Transverse colon (tissue), 4 donors: ENCODE measurements around the gene ZNF521. TPM values are rescaled to one million over a fixed set of nuclear protein-coding genes. Genes with fewer than 3 reads are reported as not detected.
"Not testable (repeated sequence)": the region's sequence is repeated elsewhere in the genome, so short reads cannot be mapped to it uniquely, and the experiment has no call there.

Experiments used
- DNase-seq: peaks from one replicate; pipeline ENCODE4 v3.0.0-alpha.2; 2019
- H3K27ac ChIP-seq, 4 donors: fragments of 200-600 bp; sonication (generic); 2 replicates each; pipeline ENCODE4 v1.5.1; 2016 to 2018; ENCODE audit warnings: inconsistent platforms in 4 of 4
- H3K27me3 ChIP-seq: fragments of 200-600 bp; sonication (generic); 2 replicates; pipeline ENCODE4 v1.5.1; 2017; ENCODE audit warnings: inconsistent platforms
- H3K36me3 ChIP-seq, 4 donors: fragments of 200-600 bp; sonication (generic); 2 replicates each; pipeline ENCODE4 v1.5.1; 2017 to 2019; ENCODE audit warnings: inconsistent platforms in 4 of 4
- H3K4me1 ChIP-seq, 4 donors: fragments of 200-600 bp; sonication (generic); 2 replicates each; pipeline ENCODE4 v1.5.1; 2017 to 2020; ENCODE audit warnings: inconsistent platforms in 4 of 4
- H3K4me3 ChIP-seq, 4 donors: fragments of 200-600 bp; sonication (generic); 1 replicate in 1 of 4; 2 replicates in 3 of 4; pipeline versions ENCODE4 v1.5.1 to v1.6.1; 2017 to 2019; ENCODE audit warnings: inconsistent platforms in 4 of 4
- H3K9me3 ChIP-seq, 2 donors: fragments of 200-600 bp; sonication (generic); 2 replicates each; pipeline ENCODE4 v1.5.1; 2017 to 2019; ENCODE audit warnings: inconsistent platforms in 2 of 2
- CTCF ChIP-seq, 5 experiments: fragments of 200-600 bp in 3 of 5; fragments of 450-650 bp in 2 of 5; sonication (generic) in 3 of 5; IDR thresholded peaks; 1 replicate in 2 of 5; 2 replicates in 3 of 5; pipeline ENCODE4 v1.5.1; 2016 to 2017; ENCODE audit warnings: antibody characterized with exemption in 5 of 5, inconsistent platforms in 3 of 5, mild to moderate bottlenecking in 2 of 5, moderate library complexity in 1 of 5
- EP300 ChIP-seq: sonication (generic); formaldehyde crosslinking; IDR thresholded peaks from one replicate; pipeline ENCODE4 v1.6.1; 2017; ENCODE audit warnings: antibody characterized with exemption, low read depth
- POLR2A ChIP-seq: fragments of 450-650 bp; IDR thresholded peaks from one replicate; pipeline ENCODE4 v1.6.1; 2016; ENCODE audit warnings: antibody characterized with exemption, mild to moderate bottlenecking, moderate library complexity
- POLR2AphosphoS5 ChIP-seq, 3 donors: sonication (generic); formaldehyde crosslinking; IDR thresholded peaks; one replicate each; pipeline ENCODE4 v1.6.1; 2016; ENCODE audit warnings: antibody characterized with exemption in 3 of 3
- WGBS, 2 donors: methylation state at CpG; one replicate each; pipeline ENCODE4 v1.1.5; 2018; ENCODE audit warnings: low coverage in 1 of 2; 5-methylcytosine and 5-hydroxymethylcytosine counted together
- in situ Hi-C, 4 donors: fragments of 200-750 bp; cut with MboI; loops; one replicate each; pipeline versions ENCODE4 v1.15.0 to v1.15.1; 2017; ENCODE audit warnings: low sequenced_read_pairs in 3 of 4, low pct_ligation_motif_present in 1 of 4, low pct_unique_long_range_greater_than_20kb in 1 of 4
- intact Hi-C: fragments of 100-400 bp; cut with DNase I; formaldehyde crosslinking; loops from one replicate; pipeline ENCODE4 v1.15.1; 2023; ENCODE audit warnings: low total_unique reads
- total RNA-seq, 4 donors: library from RNA; depleted of rRNA; stranded (reverse); fragments of >200 nt; gene quantifications; one replicate each; pipeline ENCODE4 v1.1.0, GENCODE V29; 2016

ZNF521 gene
- total RNA-seq, 4 donors from 2014 or later: 6.4 to 29.5 (median 9.0) TPM

GRCh38 chr18:25042641-25043051 is 309.3 kb downstream of the ZNF521 start:
- in situ Hi-C loops: no loop called here
- Histone ChIP-seq H3K27me3 (no peaks in the 10 kb centered on the region), H3K4me3 (no peak overlapping the region), H3K36me3 (no peaks in the 10 kb centered on the region), H3K27ac (peak overlapping the region in 1 of 4 donors; percentile 27), H3K4me1 (peaks cover 0 to 19% (median 0%) of the 10 kb centered on the region in 4 donors), H3K9me3 (no peaks in the 10 kb centered on the region)
- no peak for TF ChIP-seq POLR2AphosphoS5 (IDR thresholded peaks at IDR 0.05)
- no peak for TF ChIP-seq POLR2A
- no peak for TF ChIP-seq CTCF (IDR thresholded peaks at IDR 0.05)
- no peak for TF ChIP-seq EP300
- intact Hi-C loops: no loop called here
- WGBS, 2 donors: 36 to 37% methylated on average over 2 to 4 of the region's 4 CpGs
- no peak for DNase-seq

GRCh38 chr18:25039781-25040180 is 312.2 kb downstream of the ZNF521 start:
- no peak overlapping the region for H3K27ac ChIP-seq
- intact Hi-C loops: no loop called here
- H3K27me3 ChIP-seq: no peaks in the 10 kb centered on the region
- TF ChIP-seq POLR2AphosphoS5 (IDR thresholded peaks at IDR 0.05): no peak
- TF ChIP-seq EP300: no peak
- TF ChIP-seq POLR2A: no peak
- TF ChIP-seq CTCF (IDR thresholded peaks at IDR 0.05): no peak
- peaks cover 0 to 19% (median 0%) of the 10 kb centered on the region in 4 donors for H3K4me1 ChIP-seq
- no peaks in the 10 kb centered on the region for H3K36me3 ChIP-seq
- no peak for DNase-seq
- H3K9me3 ChIP-seq: no peaks in the 10 kb centered on the region
- WGBS, 2 donors: 94 to 97% methylated on average over 3 of the region's 3 CpGs
- in situ Hi-C loops: no loop called here
- H3K4me3 ChIP-seq: no peak overlapping the region

GRCh38 chr18:25038261-25038660 is 313.7 kb downstream of the ZNF521 start:
- no peaks in the 10 kb centered on the region for H3K9me3 ChIP-seq
- H3K36me3 ChIP-seq: no peaks in the 10 kb centered on the region
- no peak for DNase-seq
- peaks cover 0 to 14% (median 0%) of the 10 kb centered on the region in 4 donors for H3K4me1 ChIP-seq
- WGBS, 2 donors: 96% methylated on average over 5 to 8 of the region's 8 CpGs
- H3K27me3 ChIP-seq: no peaks in the 10 kb centered on the region
- H3K4me3 ChIP-seq: no peak overlapping the region
- intact Hi-C loops: no loop called here
- H3K27ac ChIP-seq: no peak overlapping the region
- in situ Hi-C loops: no loop called here
- TF ChIP-seq EP300: no peak
- no peak for TF ChIP-seq POLR2A
- TF ChIP-seq POLR2AphosphoS5 (IDR thresholded peaks at IDR 0.05): no peak
- TF ChIP-seq CTCF (IDR thresholded peaks at IDR 0.05): no peak

- in situ Hi-C loops (no loop called here), intact Hi-C loops (no loop called here)
- H3K27me3 ChIP-seq: no peaks in the 10 kb centered on the region
- H3K4me3 ChIP-seq: no peak overlapping the region
- H3K9me3 ChIP-seq: no peaks in the 10 kb centered on the region
- no peaks in the 10 kb centered on the region for H3K4me1 ChIP-seq
- no peaks in the 10 kb centered on the region for H3K36me3 ChIP-seq
- WGBS, 2 donors: 48 to 55% methylated on average over 3 to 4 of the region's 4 CpGs
- H3K27ac ChIP-seq: no peak overlapping the region
- no peak for DNase-seq
- TF ChIP-seq POLR2A (no peak), EP300 (no peak), POLR2AphosphoS5 (IDR thresholded peaks at IDR 0.05) (no peak), CTCF (IDR thresholded peaks at IDR 0.05) (no peak)
Observed at GRCh38 chr18:25033747-25034471, 318.1 kb downstream of the ZNF521 start.

- H3K27ac ChIP-seq, H3K36me3 ChIP-seq, H3K4me1 ChIP-seq, H3K27me3 ChIP-seq, in situ Hi-C loops, H3K4me3 ChIP-seq, DNase-seq, intact Hi-C loops, H3K9me3 ChIP-seq: not testable (repeated sequence)
- 50 to 72% methylated on average over 4 to 6 of the region's 6 CpGs for whole genome bisulfite sequencing, 2 donors
Observed at GRCh38 chr18:25033175-25033574, 318.8 kb downstream of the ZNF521 start.
